H1 (cell line): ENCODE results near the gene FOXK1. TPM values are rescaled to one million over a fixed set of nuclear protein-coding genes. Genes with fewer than 3 reads are reported as not detected.

Experiments
- CTCF ChIA-PET: fragments of 300-600 bp; sonication (Branson Sonifier 250); formaldehyde crosslinking; loops from one replicate; lab custom pipeline; 2021; ENCODE audit not compliant: partially characterized antibody; lab: Charles Lee
- POLR2A ChIA-PET: fragments of 300-600 bp; sonication (Branson Sonifier 250); formaldehyde crosslinking; loops from one replicate; lab custom pipeline; 2021; ENCODE audit warnings: inconsistent platforms; ENCODE audit not compliant: partially characterized antibody; lab: Charles Lee
- DNase-seq, 2 experiments: peaks; one replicate each; pipeline versions ENCODE4 v3.0.0 to v3.0.0-alpha.2; 2010 to 2022; ENCODE audit warnings: low spot score in 2 of 2, low read depth in 1 of 2, mixed read lengths in 1 of 2
- FAIRE-seq: peaks from 2 replicates; lab custom pipeline; 2011; peaks lifted over from hg19 to GRCh38; lab: Jason Lieb, UNC
- H2AFZ ChIP-seq: 2 replicates; pipeline ENCODE4 v1.8.1; 2012; ENCODE audit warnings: low read length, inconsistent platforms
- H2AK5ac ChIP-seq: 2 replicates; pipeline ENCODE4 v1.6.1; 2013; ENCODE audit warnings: low read depth, low read length
- H2BK120ac ChIP-seq: replicated peaks from 2 replicates; pipeline ENCODE3; 2013; ENCODE audit warnings: low read depth, low read length, inconsistent platforms
- H2BK12ac ChIP-seq: 2 replicates; pipeline ENCODE4 v1.6.1; 2013; ENCODE audit warnings: low read depth, low read length
- H2BK15ac ChIP-seq: 2 replicates; pipeline ENCODE4 v1.6.1; 2013; ENCODE audit warnings: low read length
- H2BK20ac ChIP-seq: 2 replicates; pipeline ENCODE4 v1.6.1; 2013; ENCODE audit warnings: low read length
- H2BK5ac ChIP-seq: 2 replicates; pipeline ENCODE4 v1.6.1; 2013; ENCODE audit warnings: low read depth, low read length
- H3K14ac ChIP-seq: 2 replicates; pipeline ENCODE4 v1.6.1; 2013; ENCODE audit warnings: inconsistent platforms; ENCODE audit not compliant: insufficient read length
- H3K18ac ChIP-seq: 2 replicates; pipeline ENCODE4 v1.6.1; 2013; ENCODE audit warnings: low read length; ENCODE audit errors: extremely low read depth
- H3K23ac ChIP-seq: 2 replicates; pipeline ENCODE4 v1.6.1; 2013; ENCODE audit warnings: inconsistent platforms; ENCODE audit not compliant: insufficient read length
- H3K23me2 ChIP-seq: 2 replicates; pipeline ENCODE4 v1.6.1; 2013; ENCODE audit warnings: low read depth, low read length
- H3K27ac ChIP-seq: 2 replicates; pipeline ENCODE4 v1.6.1; 2011; ENCODE audit warnings: low read depth, low read length, inconsistent platforms
- H3K27me3 ChIP-seq, 4 experiments: replicated peaks in 1 of 4; 1 replicate in 1 of 4; 2 replicates in 3 of 4; pipeline versions ENCODE4 v1.6.1 to v1.8.1; 2011 to 2013; ENCODE audit warnings: low read length in 3 of 4, mild to moderate bottlenecking in 3 of 4, inconsistent platforms in 2 of 4, mixed read lengths in 2 of 4, moderate library complexity in 1 of 4; ENCODE audit not compliant: control insufficient read depth in 3 of 4, insufficient read depth in 3 of 4; ENCODE audit errors: extremely low read depth in 1 of 4
- H3K36me3 ChIP-seq, 4 experiments: 2 replicates each; pipeline versions ENCODE4 v1.6.1 to v1.8.1; 2011 to 2013; ENCODE audit warnings: mild to moderate bottlenecking in 4 of 4, low read length in 3 of 4, moderate library complexity in 2 of 4, control low read depth in 1 of 4, inconsistent platforms in 1 of 4; ENCODE audit not compliant: insufficient read depth in 4 of 4, control insufficient read depth in 2 of 4
- H3K4ac ChIP-seq: replicated peaks from 2 replicates; pipeline ENCODE3; 2013; ENCODE audit warnings: low read length, low read depth, mixed read lengths, inconsistent platforms; ENCODE audit not compliant: insufficient read length
- H3K4me1 ChIP-seq, 4 experiments: replicated peaks in 1 of 4; 1 replicate in 1 of 4; 2 replicates in 3 of 4; pipeline versions ENCODE4 v1.6.1 to v1.8.1; 2011 to 2013; ENCODE audit warnings: low read length in 3 of 4, inconsistent platforms in 2 of 4, mixed read lengths in 1 of 4; ENCODE audit not compliant: insufficient read depth in 4 of 4, control insufficient read depth in 3 of 4
- H3K4me2 ChIP-seq, 2 experiments: 2 replicates each; pipeline versions ENCODE4 v1.6.1 to v1.8.1; 2011 to 2013; ENCODE audit warnings: low read depth in 2 of 2, low read length in 2 of 2, control low read depth in 1 of 2, inconsistent platforms in 1 of 2, mild to moderate bottlenecking in 1 of 2; ENCODE audit not compliant: insufficient read depth in 1 of 2
- H3K4me3 ChIP-seq, 4 experiments: fragments of 200-600, 300-600 bp in 1 of 4; sonication (generic), shearing (Covaris generic), sonication (Bioruptor Twin) in 1 of 4; 2 replicates each; pipeline versions ENCODE4 v1.5.1 to v1.8.1; 2011 to 2016; ENCODE audit warnings: low read length in 4 of 4, low read depth in 3 of 4, control low read depth in 2 of 4, inconsistent platforms in 2 of 4, mild to moderate bottlenecking in 2 of 4, mixed read lengths in 1 of 4, moderate library complexity in 1 of 4; ENCODE audit not compliant: insufficient read depth in 2 of 4; ENCODE audit errors: extremely low read depth in 1 of 4
- H3K56ac ChIP-seq: replicated peaks from 2 replicates; pipeline ENCODE3; 2013; ENCODE audit warnings: low read depth, mild to moderate bottlenecking, mixed read lengths, low read length, inconsistent platforms; ENCODE audit not compliant: insufficient read length
- H3K79me1 ChIP-seq: 2 replicates; pipeline ENCODE4 v1.6.1; 2013; ENCODE audit warnings: low read depth, low read length, control low read depth
- H3K79me2 ChIP-seq, 2 experiments: 2 replicates each; pipeline versions ENCODE4 v1.6.1 to v1.8.1; 2012 to 2013; ENCODE audit warnings: low read length in 2 of 2, mild to moderate bottlenecking in 2 of 2, inconsistent platforms in 1 of 2; ENCODE audit not compliant: insufficient read depth in 2 of 2, control insufficient read depth in 1 of 2
- H3K9ac ChIP-seq, 4 experiments: replicated peaks in 1 of 4; 1 replicate in 1 of 4; 2 replicates in 3 of 4; pipeline versions ENCODE4 v1.6.1 to v1.8.1; 2011 to 2013; ENCODE audit warnings: low read depth in 3 of 4, low read length in 3 of 4, control low read depth in 2 of 4, mild to moderate bottlenecking in 2 of 4, moderate library complexity in 2 of 4, inconsistent platforms in 1 of 4; ENCODE audit errors: extremely low read depth in 1 of 4
- H3K9me3 ChIP-seq, 2 experiments: 2 replicates each; pipeline versions ENCODE4 v1.6.1 to v1.8.1; 2012 to 2013; ENCODE audit warnings: mild to moderate bottlenecking in 2 of 2, moderate library complexity in 2 of 2, control low read depth in 1 of 2, inconsistent platforms in 1 of 2, low read depth in 1 of 2, low read length in 1 of 2, mixed read lengths in 1 of 2; ENCODE audit not compliant: insufficient read depth in 2 of 2
- H4K20me1 ChIP-seq, 2 experiments: replicated peaks in 1 of 2; 2 replicates each; pipeline versions ENCODE3 to v1.8.1; 2011 to 2013; ENCODE audit warnings: inconsistent platforms in 2 of 2, low read length in 2 of 2, mild to moderate bottlenecking in 1 of 2; ENCODE audit not compliant: insufficient read depth in 2 of 2, control insufficient read depth in 1 of 2
- H4K5ac ChIP-seq: 2 replicates; pipeline ENCODE4 v1.6.1; 2013; ENCODE audit warnings: low read length, low read depth, mixed read lengths, inconsistent platforms; ENCODE audit not compliant: insufficient read length
- H4K8ac ChIP-seq: 2 replicates; pipeline ENCODE4 v1.8.0; 2013; ENCODE audit warnings: mild to moderate bottlenecking, moderate library complexity, low read length, inconsistent platforms; ENCODE audit not compliant: insufficient read depth; ENCODE audit errors: extremely low read depth
- H4K91ac ChIP-seq: replicated peaks from 2 replicates; pipeline ENCODE3; 2013; ENCODE audit warnings: low read length, mixed read lengths, inconsistent platforms; ENCODE audit not compliant: insufficient read length
- CEBPB ChIP-seq: IDR thresholded peaks from 2 replicates; pipeline ENCODE4 v1.6.1; 2012; ENCODE audit warnings: low read depth, low read length
- CHD2 ChIP-seq: IDR thresholded peaks from 2 replicates; pipeline ENCODE4 v1.6.1; 2012; ENCODE audit warnings: low read length, improper control_type of control experiment
- EP300 ChIP-seq, 2 experiments: IDR thresholded peaks; 1 replicate in 1 of 2; 2 replicates in 1 of 2; pipeline ENCODE4 v1.6.1; 2011 to 2012; ENCODE audit warnings: low read depth in 2 of 2, low read length in 2 of 2, mild to moderate bottlenecking in 2 of 2, borderline replicate concordance in 1 of 2, inconsistent platforms in 1 of 2, moderate library complexity in 1 of 2
- FOSL1 ChIP-seq: IDR thresholded peaks from 2 replicates; pipeline ENCODE4 v1.6.1; 2011; ENCODE audit warnings: mild to moderate bottlenecking, low read depth, low read length, moderate library complexity; ENCODE audit not compliant: insufficient read depth
- POLR2AphosphoS5 ChIP-seq: IDR thresholded peaks from 2 replicates; pipeline ENCODE4 v1.6.1; 2011; ENCODE audit warnings: low read depth, low read length
- SAP30 ChIP-seq: fragments of 300-600 bp; sonication (generic); IDR thresholded peaks from 2 replicates; pipeline ENCODE4 v1.7.1; 2012; ENCODE audit warnings: low read length, moderate library complexity, mild to moderate bottlenecking, inconsistent platforms; ENCODE audit not compliant: insufficient read depth, insufficient replicate concordance
- SIRT6 ChIP-seq: IDR thresholded peaks from one replicate; pipeline ENCODE4 v1.7.1; 2012; ENCODE audit warnings: low read length, inconsistent platforms
- SIX5 ChIP-seq: IDR thresholded peaks from 2 replicates; pipeline ENCODE4 v1.6.1; 2011; ENCODE audit warnings: mild to moderate bottlenecking, low read depth, low read length
- WGBS, 2 experiments: shearing (Covaris generic) in 1 of 2; methylation state at CpG; one replicate each; pipeline versions ENCODE4 v1.1.6 to v1.1.7; 2013 to 2015; ENCODE audit warnings: low lambda C conversion rate in 2 of 2, mixed read lengths in 2 of 2, inconsistent platforms in 1 of 2, low coverage in 1 of 2, missing lambda C conversion rate in 1 of 2; ENCODE audit not compliant: insufficient replicate concordance in 2 of 2, insufficient coverage in 1 of 2, insufficient read length in 1 of 2; ENCODE audit errors: extremely low coverage in 1 of 2, missing lambda C conversion rate in 1 of 2; 5-methylcytosine and 5-hydroxymethylcytosine counted together
- polyA plus RNA-seq, 7 experiments: library from polyadenylated mRNA; depleted of rRNA in 3 of 7; stranded (reverse) in 5 of 7; unstranded in 2 of 7; fragments of >200 nt in 5 of 7; fragments of 200-250 nt in 2 of 7; gene quantifications; 1 replicate in 5 of 7; 2 replicates in 1 of 7; 4 replicates in 1 of 7; pipeline versions ENCODE4 v1.2.1 to v1.2.3, GENCODE V29; 2011 to 2013; ENCODE audit warnings: missing spikeins in 2 of 7, mixed read lengths in 2 of 7
- total RNA-seq: library from RNA; stranded (reverse); fragmentation: NEBNext Ultra II Directional; extraction: Animal tissue kit (Norgen Biotek cat#: 25700); gene quantifications from 2 replicates; pipeline ENCODE4 v1.2.1, GENCODE V29; 2021

Gene FOXK1
- total and polyA plus RNA-seq, 2 of the 8 experiments (the other 6 are each of a cell fraction or from before 2014, with no cell fraction given), result 2.0 to 8.5 TPM

GRCh38 chr7:4814433-4814832 is 132.3 kb downstream of the FOXK1 start:
- Histone ChIP-seq H2BK20ac (no peak overlapping the region), H4K5ac (no peak overlapping the region), H2BK12ac (no peak overlapping the region), H3K9ac (no peak overlapping the region), H3K36me3 (no peaks in the 10 kb centered on the region), H3K27ac (no peak overlapping the region), H3K79me1 (no peaks in the 10 kb centered on the region), H2BK5ac (no peak overlapping the region), H2AK5ac (no peak overlapping the region), H3K14ac (no peak overlapping the region), H3K4me1 (no peaks in the 10 kb centered on the region), H3K4ac (no peak overlapping the region), H4K20me1 (no peaks in the 10 kb centered on the region), H2BK120ac (no peak overlapping the region), H3K4me3 (no peak overlapping the region), H3K79me2 (no peaks in the 10 kb centered on the region), H3K56ac (no peak overlapping the region), H4K91ac (no peak overlapping the region), H3K23ac (no peak overlapping the region), H3K4me2 (no peak overlapping the region), H4K8ac (no peak overlapping the region), H2AFZ (no peak overlapping the region), H3K27me3 (no peaks in the 10 kb centered on the region), H3K23me2 (no peaks in the 10 kb centered on the region), H3K18ac (no peak overlapping the region), H3K9me3 (no peaks in the 10 kb centered on the region)
- DNase-seq (no peak), FAIRE-seq (no peak)
- CTCF ChIA-PET, result interaction anchor here (0.7 to 4.8 kb wide), 5 partner anchors 15 to 274 kb away, joined by 3 to 59 read pairs (median 24); no protein-coding TSS in a partner anchor
- WGBS, 2 experiments, result 94% methylated on average over 12 of the region's 14 CpGs; no CpG with 5 or more reads in 1 of the 2 experiments
- POLR2A ChIA-PET, result interaction anchor here (0.6 kb wide), 1 partner anchor 233 kb away, joined by 3 read pairs; no protein-coding TSS in a partner anchor
- no peak for TF ChIP-seq SIRT6
- TF ChIP-seq FOSL1, result no peak
- TF ChIP-seq EP300 (IDR thresholded peaks at IDR 0.05; ENCODE audit: borderline replicate concordance in 1 of 2, low read depth in 2 of 2, low read length in 2 of 2), result no peak
- TF ChIP-seq SIX5, result no peak
- no peak for TF ChIP-seq CEBPB
- no peak for TF ChIP-seq CHD2
- TF ChIP-seq POLR2AphosphoS5, result no peak
- TF ChIP-seq SAP30, result no peak
- TF ChIP-seq, all 59 proteins: peak for 0
- no peak overlapping the region for H2BK15ac ChIP-seq
